GM18873 (cell line): ENCODE results near the gene ARR3.
"Not testable (repeated sequence)": the region's sequence is repeated elsewhere in the genome, so short reads cannot be mapped to it uniquely, and the experiment has no call there.

Source experiments
- ATAC-seq: cut with Tn5 transposase; IDR thresholded peaks from one replicate; pipeline ENCODE4 v1.9.1; 2021; ENCODE audit warnings: mild to moderate bottlenecking, moderate library complexity, moderate number of reproducible peaks; ENCODE audit not compliant: unreplicated experiment, low FRiP score

ARR3 gene

GRCh38 chrX:70268034-70268433 is at the start of gene ARR3:
ARR3 (plus strand) TSS chrX:70268334; CDS start chrX:70269386, 1,052 bp downstream.
- ATAC-seq, result no peak

DNA sequence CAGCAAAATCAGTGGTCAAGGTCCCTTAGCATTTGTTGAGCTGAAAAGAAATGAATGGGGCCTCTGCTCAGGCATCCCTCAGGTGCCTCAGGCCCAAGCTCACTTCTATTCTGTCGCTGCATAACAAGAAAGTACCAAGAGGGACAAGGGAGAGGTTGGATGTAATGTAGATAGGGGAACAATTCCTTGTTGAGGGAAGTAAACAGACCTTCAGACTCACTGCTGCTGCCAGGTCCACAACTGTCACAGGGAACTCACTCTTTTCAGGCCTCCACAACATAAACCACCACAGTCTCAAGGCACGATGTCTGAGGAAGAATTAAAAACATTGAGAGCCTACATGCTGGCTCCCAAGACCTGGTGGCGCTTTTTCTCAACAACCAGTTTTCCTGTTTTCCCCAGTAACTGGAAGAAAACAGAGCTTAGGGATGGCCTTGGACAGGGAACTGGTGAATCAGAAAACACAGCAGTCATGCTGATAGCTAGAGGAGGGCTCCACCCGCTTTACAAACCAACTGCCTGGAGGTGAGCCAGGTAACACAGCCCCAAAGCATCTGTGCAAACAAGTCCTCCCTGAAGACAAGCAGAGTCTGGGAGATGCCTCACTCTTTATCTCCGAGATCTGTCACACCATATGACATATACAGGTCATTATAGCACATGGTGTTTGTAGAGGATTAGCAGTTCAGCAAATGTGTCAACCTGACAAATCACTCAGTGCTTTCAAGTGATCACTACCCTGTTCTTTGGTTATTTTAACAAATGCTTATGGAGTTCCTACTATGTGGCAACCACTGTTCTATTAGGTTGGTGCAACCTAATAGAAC is 48.0 kb upstream of the ARR3 start:
- no peak for ATAC-seq

DNA sequence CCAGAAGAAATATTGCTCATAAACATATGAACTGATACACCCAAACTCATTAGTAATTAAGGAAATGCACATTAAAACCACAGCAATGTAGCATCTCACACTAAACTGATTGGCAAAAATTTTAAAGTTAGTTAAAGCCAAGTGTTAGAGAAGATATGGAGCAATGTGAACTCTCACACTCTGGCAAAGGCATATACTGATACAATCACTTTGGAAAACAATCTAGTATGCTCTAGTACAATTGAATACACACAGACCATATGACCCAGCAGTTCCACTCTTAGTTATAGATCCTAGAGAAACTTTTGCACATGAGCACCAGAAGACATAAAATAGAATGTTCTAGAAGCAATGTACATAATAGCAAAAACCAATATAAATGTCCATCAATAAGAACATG is 42.1 kb upstream of the ARR3 start:
- ATAC-seq, result no peak

GRCh38 chrX:70226687-70227086 is 41.4 kb upstream of the ARR3 start:
- ATAC-seq, result no peak

DNA sequence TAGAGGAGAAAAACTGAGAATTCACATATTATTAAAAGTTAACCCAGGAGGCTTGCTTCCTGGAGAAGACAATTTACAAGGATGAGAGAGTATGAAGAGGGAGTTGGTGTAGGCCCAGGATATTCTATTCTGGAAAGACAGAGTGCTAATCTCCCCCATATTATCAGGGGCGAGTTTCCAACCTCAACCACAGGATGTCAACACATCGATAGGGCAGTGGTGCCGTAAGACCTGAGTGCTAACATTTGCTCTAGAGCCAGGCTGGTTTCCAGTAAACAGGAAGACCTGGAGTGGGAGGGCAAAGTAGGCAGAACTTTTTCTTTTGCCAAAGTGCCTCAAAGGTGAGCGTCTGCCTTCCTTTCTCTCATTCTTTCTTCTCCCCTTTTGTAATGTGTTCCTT is 36.5 kb upstream of the ARR3 start:
- ATAC-seq, result no peak

DNA sequence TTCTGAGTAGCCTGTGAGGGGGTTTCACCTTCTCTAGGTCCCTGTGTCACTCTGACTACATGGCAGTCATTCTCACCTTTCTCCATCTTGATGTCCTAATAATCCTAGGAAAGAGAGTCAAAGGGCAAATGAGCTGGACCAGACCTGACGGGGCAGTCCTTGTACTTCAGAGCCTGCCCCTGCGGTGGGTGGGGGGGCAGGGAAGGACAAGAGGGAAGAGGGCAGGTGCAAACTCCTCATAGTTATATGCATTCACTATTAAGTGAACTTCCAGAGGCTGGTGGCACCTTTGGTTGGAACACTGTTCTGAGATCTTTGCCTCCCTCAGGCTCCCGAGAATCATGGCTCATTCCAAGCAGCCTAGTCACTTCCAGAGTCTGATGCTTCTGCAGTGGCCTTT is 33.8 kb upstream of the ARR3 start, which contains the start of gene AWAT1:
TSS of gene AWAT1 (plus strand) at position 301 of the 400 bp plus-strand sequence. CDS start at position 342, 41 bp downstream.
- no peak for ATAC-seq

- no peak for ATAC-seq
Observed at GRCh38 chrX:70240751-70241150, 27.4 kb upstream of the ARR3 start.

DNA sequence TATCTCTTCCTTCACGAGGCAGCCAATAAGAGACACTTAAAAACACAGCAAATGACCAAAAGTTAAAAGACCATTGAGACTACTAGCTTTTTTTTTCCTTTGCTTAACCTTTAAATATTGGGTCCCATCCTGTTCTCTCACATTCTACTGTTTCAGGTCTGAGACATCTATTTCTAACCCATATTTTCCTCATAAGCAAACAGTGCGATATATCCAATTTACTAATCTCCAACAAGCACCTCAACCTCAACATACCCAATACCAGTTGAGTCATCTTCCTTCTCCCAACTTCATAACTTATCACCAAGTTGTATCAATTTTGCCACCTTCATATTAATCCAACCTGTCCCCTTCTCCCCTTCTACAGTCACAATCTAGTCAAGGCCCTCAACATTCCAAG is 26.6 kb upstream of the ARR3 start:
- ATAC-seq, result no peak

DNA sequence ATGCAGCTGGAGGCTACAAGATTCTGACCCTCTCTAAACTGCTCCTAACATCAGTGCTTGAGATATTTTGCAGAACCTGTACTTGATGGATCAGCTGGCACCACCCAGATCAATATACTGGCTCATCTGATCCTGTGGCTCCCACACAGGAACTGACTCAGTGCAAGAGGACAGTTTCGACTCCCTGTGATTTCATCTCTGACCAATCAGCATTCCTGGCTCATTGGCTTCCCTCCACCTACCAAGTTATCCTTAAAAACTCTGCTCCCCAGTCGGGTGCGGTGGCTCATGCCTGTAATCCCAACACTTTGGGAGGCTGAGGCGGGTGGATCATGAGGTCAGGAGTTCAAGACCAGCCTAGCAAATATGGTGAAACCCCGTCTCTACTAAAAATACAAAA is 24.5 kb upstream of the ARR3 start:
- ATAC-seq, result not testable (repeated sequence)

GRCh38 chrX:70244881-70245280 is 23.3 kb upstream of the ARR3 start:
- no peak for ATAC-seq

DNA sequence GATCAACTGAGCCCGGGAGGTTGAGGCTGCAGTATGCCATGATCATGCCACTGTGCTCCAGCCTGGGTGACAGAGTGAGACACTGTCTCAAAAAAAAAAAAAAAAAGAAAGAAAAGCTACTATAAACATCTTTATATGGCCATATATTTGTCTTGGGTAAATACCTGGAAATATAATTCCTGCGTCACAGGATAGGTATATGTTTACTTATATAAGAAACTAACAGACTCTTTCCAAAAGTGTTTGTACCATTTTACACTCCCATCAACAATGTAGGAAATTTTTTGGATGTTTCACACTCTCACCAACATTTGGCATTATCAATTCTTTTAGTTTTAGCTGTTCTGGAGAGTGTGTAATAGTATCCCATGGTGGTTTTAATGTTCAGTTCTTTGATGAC is 20.9 kb upstream of the ARR3 start:
- no peak for ATAC-seq

DNA sequence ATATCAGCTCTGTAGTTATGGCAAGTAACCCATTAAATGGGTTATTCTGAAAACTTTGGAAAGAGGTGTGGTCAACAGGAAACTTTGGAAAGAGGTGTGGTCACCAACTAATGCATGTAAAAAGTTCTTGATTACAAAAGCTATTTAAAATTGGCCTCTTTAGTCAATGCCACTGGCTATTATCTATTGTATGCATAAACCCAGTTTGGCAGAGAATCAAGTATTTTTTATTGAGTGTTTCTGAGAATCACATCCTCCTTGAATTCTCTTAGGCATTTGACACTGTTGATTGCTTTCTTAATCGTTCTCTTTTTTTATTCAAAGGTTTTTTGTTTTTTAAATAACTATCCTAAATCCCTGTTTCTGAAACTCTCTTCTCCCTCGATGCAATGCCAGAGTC is 15.6 kb upstream of the ARR3 start:
- ATAC-seq, result no peak

GRCh38 chrX:70253377-70254062 is 14.6 kb upstream of the ARR3 start:
- no peak for ATAC-seq

DNA sequence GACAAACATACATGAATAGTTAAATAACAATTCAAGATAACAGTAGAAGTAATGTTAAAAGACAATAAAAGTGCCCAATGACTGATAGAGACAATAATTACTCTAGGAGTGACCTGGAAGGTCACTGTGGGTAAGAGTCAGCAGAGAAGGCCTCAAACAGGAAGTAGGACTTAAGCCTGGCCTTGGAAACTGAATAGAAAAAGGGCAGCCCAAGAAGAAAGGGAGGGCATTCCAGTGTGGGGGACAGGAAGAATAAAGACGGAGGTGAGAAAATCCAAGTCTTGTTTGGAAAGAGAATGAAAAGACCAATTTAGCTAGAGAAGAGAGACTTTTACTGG is 14.1 kb upstream of the ARR3 start:
- ATAC-seq, result no peak

DNA sequence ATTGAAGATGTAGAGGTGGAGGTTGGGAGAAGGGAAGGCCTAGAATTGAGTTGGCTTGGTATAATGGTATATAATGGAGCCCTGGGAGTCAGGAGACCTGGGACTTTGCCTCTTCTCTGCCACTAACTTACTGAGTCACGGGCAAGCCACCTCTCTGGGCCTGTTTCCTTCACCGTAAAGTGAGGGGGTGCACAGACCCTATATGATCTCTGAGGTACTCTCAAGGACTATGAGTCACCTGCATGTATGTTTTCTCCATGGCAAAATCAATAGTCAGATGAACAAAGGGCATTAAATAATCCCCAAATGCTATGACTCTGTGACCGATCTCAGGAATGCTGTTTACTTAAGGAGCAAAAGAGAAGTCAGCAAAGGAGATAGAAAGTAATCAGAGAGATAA is 13.2 kb upstream of the ARR3 start:
- ATAC-seq, result no peak

DNA sequence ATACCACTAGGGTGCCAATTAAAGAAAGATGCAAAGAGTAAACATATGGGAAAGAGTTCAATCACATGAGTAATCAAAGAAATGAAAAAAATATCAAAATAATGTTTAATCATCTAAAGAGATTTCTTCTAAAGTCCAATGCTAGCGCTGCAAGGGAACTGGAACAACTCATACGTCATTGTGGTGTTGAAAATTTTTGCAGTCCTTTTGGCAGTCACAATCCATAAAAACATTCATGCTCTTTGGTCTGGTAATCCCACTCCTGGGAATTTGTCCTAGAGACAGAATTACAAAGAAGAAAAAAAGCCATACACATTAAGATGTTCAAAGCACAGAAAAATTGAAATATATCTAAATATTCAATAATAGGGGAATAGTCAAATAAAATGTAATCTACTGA is 12.7 kb upstream of the ARR3 start:
- no peak for ATAC-seq

DNA sequence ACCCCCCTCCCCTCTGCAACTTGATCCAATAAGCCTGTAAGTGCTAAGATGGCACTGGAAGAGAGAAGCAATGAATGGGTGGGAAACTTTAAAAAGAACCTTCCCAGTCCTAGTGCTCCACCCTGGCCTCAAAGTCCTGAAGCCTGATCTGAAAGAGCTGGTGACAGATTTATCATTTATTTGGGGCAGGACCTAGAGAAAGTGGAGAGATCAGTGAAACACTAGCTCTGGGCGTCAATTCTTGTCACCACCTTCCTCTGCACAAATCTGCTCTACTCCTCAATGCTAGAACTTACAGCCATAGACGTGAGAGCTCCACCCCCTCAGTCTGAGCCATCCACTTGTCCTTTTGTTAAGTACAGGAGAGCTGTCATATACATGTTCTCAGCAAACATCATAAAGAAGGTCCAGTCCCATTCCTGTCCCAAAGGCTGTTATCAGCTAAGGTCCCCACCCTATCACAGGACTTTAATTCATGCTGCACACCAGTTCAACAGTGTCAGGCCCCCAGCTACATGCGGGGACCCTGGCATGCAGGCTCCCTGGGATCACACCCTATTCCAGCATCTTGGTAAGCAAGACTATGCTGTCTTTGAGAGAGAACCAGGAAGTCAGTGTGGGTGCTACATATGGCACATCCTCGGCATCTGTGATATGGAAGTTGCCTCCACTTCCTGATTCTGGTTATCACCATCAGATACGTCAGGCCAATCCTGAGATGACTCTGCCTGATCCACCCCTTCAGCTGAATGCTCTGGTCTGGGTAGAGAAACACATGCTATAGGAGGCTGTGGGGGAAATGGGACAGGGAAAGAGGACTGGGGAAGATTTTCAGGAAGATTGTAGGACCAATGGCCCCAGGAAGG is 10.5 kb upstream of the ARR3 start:
- no peak for ATAC-seq

- no peak for ATAC-seq
Observed at GRCh38 chrX:70260104-70260503, 8.0 kb upstream of the ARR3 start, which contains the start of gene P2RY4. P2RY4 (minus strand) TSS chrX:70260204; CDS start chrX:70259624, 580 bp downstream.

GRCh38 chrX:70262952-70263567 is 5.1 kb upstream of the ARR3 start:
- ATAC-seq, result no peak

- ATAC-seq, result no peak
Observed at GRCh38 chrX:70264784-70265183, 3.4 kb upstream of the ARR3 start.
